T-cell (primary cell): ENCODE data around the gene SGTB. TPM values are rescaled to one million over a fixed set of nuclear protein-coding genes. Genes with fewer than 3 reads are reported as not detected.
A peak's percentile ranks its signal among the peaks of the same experiment; 100 is the strongest.

ENCODE experiments used
- ATAC-seq, 4 experiments: fragments of 200-7000 bp in 3 of 4; fragments of 150-1000 bp in 1 of 4; cut with Tn5 transposase; replicated peaks in 1 of 4; 1 replicate in 3 of 4; 2 replicates in 1 of 4; pipeline ENCODE4 v1.10.0; 2021; ENCODE audit warnings: moderate library complexity in 3 of 4, mild to moderate bottlenecking in 2 of 4, moderate number of reproducible peaks in 1 of 4
- CTCF ChIA-PET, 2 donors: fragments of 300-600 bp; sonication (Branson Sonifier 250); formaldehyde crosslinking; loops; one replicate each; lab custom pipeline; 2022; ENCODE audit warnings: antibody characterized with exemption in 2 of 2; lab: Charles Lee
- POLR2A ChIA-PET, 2 donors: fragments of 300-600 bp; sonication (Branson Sonifier 250); formaldehyde crosslinking; loops; one replicate each; lab custom pipeline; 2022; ENCODE audit warnings: antibody characterized with exemption in 2 of 2; lab: Charles Lee
- DNase-seq, 35 experiments: peaks; one replicate each; pipeline versions ENCODE4 v3.0.0 to v3.0.0-alpha.2; 2013 to 2023
- H3K27ac ChIP-seq: one replicate; pipeline ENCODE4 v1.5.1; 2013; ENCODE audit warnings: low read length
- H3K27me3 ChIP-seq, 2 experiments: replicated peaks in 1 of 2; 1 replicate in 1 of 2; 2 replicates in 1 of 2; pipeline versions ENCODE4 v1.6.1 to v1.7.0; 2013; ENCODE audit warnings: low read length in 1 of 2, mixed read lengths in 1 of 2; ENCODE audit not compliant: control insufficient read depth in 2 of 2, insufficient read depth in 2 of 2; ENCODE audit errors: extremely low read depth in 1 of 2
- H3K36me3 ChIP-seq, 2 donors: 1 replicate in 1 of 2; 2 replicates in 1 of 2; pipeline versions ENCODE4 v1.6.1 to v1.7.0; 2013; ENCODE audit warnings: low read length in 1 of 2; ENCODE audit not compliant: control insufficient read depth in 2 of 2, insufficient read depth in 1 of 2; ENCODE audit errors: extremely low read depth in 1 of 2
- H3K4me1 ChIP-seq, 2 experiments: 1 replicate in 1 of 2; 2 replicates in 1 of 2; pipeline versions ENCODE4 v1.6.1 to v1.7.0; 2013; ENCODE audit warnings: low read length in 2 of 2, mixed read lengths in 1 of 2; ENCODE audit not compliant: insufficient read depth in 2 of 2, control insufficient read depth in 1 of 2; ENCODE audit errors: extremely low read depth in 1 of 2
- H3K4me3 ChIP-seq, 2 donors: 1 replicate in 1 of 2; 2 replicates in 1 of 2; pipeline versions ENCODE4 v1.5.1 to v1.7.0; 2013; ENCODE audit warnings: mild to moderate bottlenecking in 2 of 2, low read length in 1 of 2, moderate library complexity in 1 of 2; ENCODE audit not compliant: control insufficient read depth in 1 of 2; ENCODE audit errors: extremely low read depth in 1 of 2
- H3K9me3 ChIP-seq: 2 replicates; pipeline ENCODE4 v1.7.0; 2013
- H3K27ac Mint-ChIP-seq, 2 donors: one replicate each; pipeline ENCODE4 v1.8.0; 2020 to 2021; ENCODE audit warnings: mild to moderate bottlenecking in 2 of 2, mixed read lengths in 2 of 2
- H3K27me3 Mint-ChIP-seq, 2 donors: one replicate each; pipeline ENCODE4 v1.8.0; 2021 to 2022; ENCODE audit warnings: mixed read lengths in 2 of 2
- H3K36me3 Mint-ChIP-seq: one replicate; pipeline ENCODE4 v1.8.0; 2021; ENCODE audit warnings: mixed read lengths
- H3K4me1 Mint-ChIP-seq, 3 donors: one replicate each; pipeline ENCODE4 v1.8.0; 2020 to 2022; ENCODE audit warnings: mixed read lengths in 3 of 3, mild to moderate bottlenecking in 1 of 3
- H3K4me3 Mint-ChIP-seq, 3 donors: one replicate each; pipeline ENCODE4 v1.8.0; 2020 to 2022; ENCODE audit warnings: mild to moderate bottlenecking in 3 of 3, mixed read lengths in 3 of 3, moderate library complexity in 3 of 3
- H3K9me3 Mint-ChIP-seq, 3 donors: one replicate each; pipeline ENCODE4 v1.8.0; 2020 to 2022; ENCODE audit warnings: mixed read lengths in 3 of 3
- WGBS: methylation state at CpG from one replicate; pipeline ENCODE4 v1.1.5; 2013; ENCODE audit warnings: missing lambda C conversion rate; ENCODE audit not compliant: insufficient coverage; 5-methylcytosine and 5-hydroxymethylcytosine counted together
- total RNA-seq, 35 experiments: library from RNA in 6 of 35; stranded (reverse) in 6 of 35; fragments of 120-200 nt in 1 of 35; gene quantifications; one replicate each; pipeline versions ENCODE4 v1.2.1 to v1.2.4 and lab custom pipeline; 2013 to 2026

SGTB gene
- total RNA-seq, 5 donors from 2014 or later (not counting 1 experiment from before 2014, with no cell fraction given): 28.7 to 60.1 (median 35.0) TPM

DNA sequence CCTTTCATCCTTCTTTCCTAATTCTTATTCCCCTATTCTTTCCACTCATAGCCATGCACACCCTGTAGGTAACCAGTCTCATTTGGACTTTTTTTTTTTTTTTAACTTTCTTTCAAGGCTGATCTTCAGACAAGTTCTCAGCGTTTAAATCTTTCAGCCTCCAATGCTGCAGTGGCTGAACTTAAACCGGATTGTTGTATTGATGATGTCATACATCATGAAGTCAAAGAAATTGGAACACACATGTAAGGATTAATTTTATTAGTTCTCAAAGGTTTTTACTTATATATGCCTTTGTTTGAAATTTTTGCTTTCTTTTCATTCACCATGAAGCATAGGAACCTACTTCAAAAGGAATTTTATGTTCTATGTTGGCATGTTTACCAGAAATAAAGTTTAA is 75.0 kb downstream of the SGTB start:
- DNase-seq: no peak
- WGBS: no CpG with 5 or more reads among the region's 2 CpGs
- Mint-ChIP-seq H3K4me3 (no peak overlapping the region), H3K9me3 (no peaks in the 10 kb centered on the region), H3K36me3 (peaks cover 27% of the 10 kb centered on the region), H3K27ac (peak overlapping the region in 1 of 2 donors; percentile 8), H3K27me3 (no peaks in the 10 kb centered on the region), H3K4me1 (no peaks in the 10 kb centered on the region)
- Histone ChIP-seq H3K27me3 (no peaks in the 10 kb centered on the region), H3K36me3 (peaks cover 4 to 14% of the 10 kb centered on the region in 2 donors), H3K27ac (no peak overlapping the region), H3K9me3 (no peaks in the 10 kb centered on the region), H3K4me3 (no peak overlapping the region), H3K4me1 (no peaks in the 10 kb centered on the region)
- ATAC-seq: no peak
- POLR2A ChIA-PET: no interaction called here
- CTCF ChIA-PET: no interaction called here

DNA sequence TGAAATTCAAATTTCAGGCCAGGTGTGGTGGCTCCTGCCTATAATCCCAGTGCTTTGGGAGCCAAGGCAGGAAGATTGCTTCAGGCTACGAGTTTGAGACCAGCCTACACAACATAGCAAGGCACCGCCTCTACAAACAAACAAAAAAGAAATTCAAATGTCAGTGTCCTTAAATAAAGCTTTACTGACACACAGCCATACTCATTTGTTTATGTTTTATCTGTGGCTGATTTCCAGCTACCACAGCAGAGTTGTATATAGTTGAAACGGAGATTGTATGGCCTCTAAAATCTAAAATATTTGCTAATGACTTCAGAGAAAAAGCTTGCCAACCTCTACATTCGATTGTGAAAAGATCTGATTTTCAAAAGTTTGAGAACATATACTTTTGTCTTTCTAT is 81.7 kb downstream of the SGTB start:
- Histone ChIP-seq H3K4me3 (no peak overlapping the region), H3K27ac (no peak overlapping the region), H3K36me3 (peaks cover 2 to 41% of the 10 kb centered on the region in 2 donors), H3K4me1 (no peaks in the 10 kb centered on the region), H3K9me3 (no peaks in the 10 kb centered on the region), H3K27me3 (no peaks in the 10 kb centered on the region)
- Mint-ChIP-seq H3K36me3 (peaks cover 31% of the 10 kb centered on the region), H3K4me1 (no peaks in the 10 kb centered on the region), H3K4me3 (no peak overlapping the region), H3K27me3 (no peaks in the 10 kb centered on the region), H3K27ac (no peak overlapping the region), H3K9me3 (no peaks in the 10 kb centered on the region)
- no peak for ATAC-seq
- DNase-seq: no peak
- ChIA-PET POLR2A (interaction anchor here in 1 of 2 donors (0.5 kb wide), 1 partner anchor 734 kb away, joined by 5 read pairs; no protein-coding TSS in a partner anchor), CTCF (no interaction called here)
- no CpG with 5 or more reads among the region's 4 CpGs for WGBS

DNA sequence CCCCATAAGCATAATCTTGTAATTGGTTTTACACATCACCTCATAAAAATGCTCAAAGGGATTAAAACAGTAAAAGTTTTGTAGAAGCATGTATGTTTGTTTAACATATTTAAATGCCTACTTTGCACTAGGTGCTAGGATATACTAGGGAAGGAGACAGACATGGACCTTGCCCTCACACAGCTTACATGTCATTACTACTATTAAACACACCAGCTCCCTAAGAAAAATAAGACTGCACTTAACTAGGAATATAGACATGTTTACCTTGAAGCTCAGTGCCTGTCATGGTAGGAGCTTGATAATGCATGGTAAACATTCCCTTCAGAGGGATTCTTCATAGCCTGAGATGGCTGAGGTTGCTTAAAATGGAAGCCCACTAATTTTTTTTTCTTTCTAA is 90.9 kb downstream of the SGTB start:
- H3K36me3 ChIP-seq: peaks cover 0 to 20% of the 10 kb centered on the region in 2 donors
- H3K36me3 Mint-ChIP-seq: peaks cover 14% of the 10 kb centered on the region
- CTCF ChIA-PET: interaction anchor here (0.6 to 0.7 kb wide), 2 partner anchors 68 to 340 kb away, joined by 3 to 5 read pairs; no protein-coding TSS in a partner anchor
- ATAC-seq (no peak), DNase-seq (no peak)
- peaks cover 1 to 3% of the 10 kb centered on the region in 2 experiments for H3K4me1 ChIP-seq
- no peak overlapping the region for H3K4me3 Mint-ChIP-seq
- H3K27me3 Mint-ChIP-seq: no peaks in the 10 kb centered on the region
- H3K4me3 ChIP-seq: no peak overlapping the region
- POLR2A ChIA-PET: interaction anchor here in 1 of 2 donors (0.7 kb wide), 1 partner anchor 816 kb away, joined by 7 read pairs; no protein-coding TSS in a partner anchor
- no peak overlapping the region for H3K27ac ChIP-seq
- peaks cover 23 to 26% (median 25%) of the 10 kb centered on the region in 3 donors for H3K4me1 Mint-ChIP-seq
- no peaks in the 10 kb centered on the region for H3K9me3 ChIP-seq
- H3K9me3 Mint-ChIP-seq: no peaks in the 10 kb centered on the region
- no peak overlapping the region for H3K27ac Mint-ChIP-seq
- H3K27me3 ChIP-seq: no peaks in the 10 kb centered on the region

DNA sequence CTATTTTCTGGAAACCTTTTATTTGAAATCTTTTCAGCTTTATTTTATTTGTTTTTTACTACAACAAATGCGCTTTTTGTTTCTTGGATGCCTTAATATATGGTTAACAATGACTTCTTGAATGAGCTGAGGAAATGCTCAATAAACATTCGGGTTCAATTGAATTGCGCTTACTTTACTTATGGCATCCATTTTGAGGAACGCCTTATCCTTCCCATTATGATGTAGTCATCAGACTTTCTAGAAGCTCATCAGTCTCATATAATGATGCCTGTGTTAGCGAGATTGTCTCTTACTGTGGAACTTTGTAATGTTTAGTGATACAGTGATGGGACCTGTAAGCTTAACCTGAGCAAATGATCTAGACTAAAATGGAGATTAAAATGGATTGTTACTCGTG is 96.2 kb downstream of the SGTB start:
- Histone ChIP-seq H3K4me1 (peaks cover 20 to 22% of the 10 kb centered on the region in 2 experiments), H3K4me3 (peak overlapping the region; percentile 74 to 92), H3K36me3 (peaks cover 0 to 11% of the 10 kb centered on the region in 2 donors), H3K27ac (peak overlapping the region; percentile 86), H3K27me3 (no peaks in the 10 kb centered on the region), H3K9me3 (no peaks in the 10 kb centered on the region)
- ChIA-PET CTCF (interaction anchor here in 1 of 2 donors (0.8 to 1.4 kb wide), 4 partner anchors 62 to 817 kb away, joined by 3 to 6 read pairs (median 4); partner anchors contain the start of genes CENPK and PPWD1), POLR2A (interaction anchor here (0.5 to 1.0 kb wide), 4 partner anchors 94 to 144 kb away, joined by 3 to 6 read pairs (median 4); no protein-coding TSS in a partner anchor)
- Mint-ChIP-seq H3K4me3 (peak overlapping the region; percentile 93 to 99 (median 97)), H3K27me3 (no peaks in the 10 kb centered on the region), H3K27ac (peak overlapping the region; percentile 66 to 83), H3K9me3 (no peaks in the 10 kb centered on the region), H3K4me1 (peaks cover 51 to 60% (median 54%) of the 10 kb centered on the region in 3 donors), H3K36me3 (peaks cover 9% of the 10 kb centered on the region)
- DNase-seq: peak in 1 of 35 experiments; percentile 6
- WGBS: 80% methylated on average over 1 of the region's 6 CpGs
- ATAC-seq: no peak

DNA sequence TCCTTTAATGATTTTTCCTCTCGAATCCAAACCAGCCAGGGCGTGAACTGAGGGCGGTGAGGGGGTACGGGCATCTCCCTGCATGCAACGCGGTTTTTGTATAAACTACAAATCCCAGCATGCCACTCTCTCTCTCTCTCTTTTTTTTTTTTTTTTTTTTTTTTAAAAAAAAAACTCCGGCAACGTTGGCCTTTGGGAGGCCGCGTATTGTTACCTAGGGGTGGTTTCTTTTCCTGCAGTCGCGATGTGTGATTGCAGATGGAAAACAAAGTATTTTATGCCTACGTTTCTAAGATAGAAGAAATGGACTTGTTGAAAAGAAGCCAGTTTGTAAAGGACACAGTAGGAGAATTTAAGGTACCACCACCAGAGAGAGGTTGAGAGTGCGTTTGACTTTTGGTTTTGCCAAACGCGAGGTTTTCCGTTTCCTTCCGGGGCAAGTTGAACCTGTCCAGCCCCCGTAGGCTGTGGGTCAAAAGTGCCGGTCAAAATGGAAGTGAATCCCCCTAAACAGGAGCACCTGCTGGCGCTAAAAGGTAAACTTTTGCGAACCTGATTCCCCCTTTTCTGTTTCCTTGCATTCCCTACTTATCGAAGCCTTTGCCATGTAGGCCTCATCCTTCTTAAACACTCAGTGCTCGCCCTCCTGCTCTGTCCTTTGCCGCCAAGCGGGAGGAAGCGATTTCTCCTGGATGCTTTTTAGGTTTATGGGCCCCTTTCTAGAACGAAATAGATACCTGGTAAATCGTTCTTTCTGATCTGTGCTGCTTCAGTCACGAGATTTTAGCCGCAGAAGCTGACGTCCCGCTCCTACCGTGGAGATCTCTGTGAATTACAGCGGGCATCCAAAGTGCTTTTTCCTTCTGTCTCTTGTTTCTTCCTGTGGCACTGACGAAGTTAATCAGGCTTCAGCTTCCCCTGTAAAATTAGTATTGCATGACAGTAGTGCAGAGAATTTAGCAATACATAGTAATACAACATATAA is 97.0 kb downstream of the SGTB start, which contains the start of the genes SHLD3 and TRAPPC13:
TSS of gene SHLD3 (plus strand) at position 457 of the 985 bp plus-strand sequence. CDS start 4,561 bp downstream, outside the sequence.
TSS of gene TRAPPC13 (plus strand) at position 457 of the 985 bp plus-strand sequence. CDS start at position 491, 34 bp downstream.
- H3K27ac Mint-ChIP-seq: peak within 1 kb of the TSS; percentile 98 to 99
- Histone ChIP-seq H3K27me3 (no peaks in the 10 kb centered on the region), H3K4me1 (peaks cover 20 to 22% of the 10 kb centered on the region in 2 experiments), H3K27ac (peak within 1 kb of the TSS; percentile 86), H3K36me3 (peaks cover 0 to 8% of the 10 kb centered on the region in 2 donors), H3K9me3 (no peaks in the 10 kb centered on the region), H3K4me3 (peak within 1 kb of the TSS; percentile 74 to 92)
- WGBS: 0% methylated on average over 24 of the region's 36 CpGs
- no peaks in the 10 kb centered on the region for H3K27me3 Mint-ChIP-seq
- CTCF ChIA-PET: interaction anchor here in 1 of 2 donors (0.8 to 1.6 kb wide), 5 partner anchors 9 to 816 kb away, joined by 3 to 6 read pairs (median 4); partner anchors contain the start of genes CENPK and PPWD1
- DNase-seq: peak; percentile 60 to 93 (median 84)
- peak; percentile 70 to 77 (median 74) for ATAC-seq
- H3K4me3 Mint-ChIP-seq: peak within 1 kb of the TSS; percentile 93 to 99 (median 97)
- POLR2A ChIA-PET: interaction anchor here (0.5 to 1.4 kb wide), 5 partner anchors 28 to 95 kb away, joined by 3 to 14 read pairs (median 6); partner anchors contain the start of genes CENPK (in 1 of the 2) and PPWD1 (in 1 of the 2)
- H3K36me3 Mint-ChIP-seq: peaks cover 7% of the 10 kb centered on the region
- no peaks in the 10 kb centered on the region for H3K9me3 Mint-ChIP-seq
- H3K4me1 Mint-ChIP-seq: peaks cover 53 to 62% (median 54%) of the 10 kb centered on the region in 3 donors
